NT2/D1 (cell line): Measurements from ENCODE around the gene PRSS2.

Source experiments
- SUZ12 ChIP-seq: IDR thresholded peaks from 2 replicates; pipeline ENCODE4 v1.6.1; 2011; ENCODE audit not compliant: insufficient read length, insufficient read depth; ENCODE audit errors: extremely low read depth
- ZNF274 ChIP-seq: IDR thresholded peaks from 2 replicates; pipeline ENCODE4 v1.6.1; 2011; ENCODE audit warnings: mild to moderate bottlenecking, low read depth, low read length

GRCh38 chr7:142793156-142793555 is 22.4 kb downstream of the PRSS2 start:
- TF ChIP-seq SUZ12 (no peak), ZNF274 (no peak)
